SK-N-MC (cell line): ENCODE results near the gene LAMTOR2.

Source experiments
- EZH2 ChIP-seq: fragments of 200-600 bp; sonication (generic); IDR thresholded peaks from one replicate; pipeline ENCODE4 v1.6.1; 2017; ENCODE audit warnings: antibody characterized with exemption
- POLR2AphosphoS5 ChIP-seq: IDR thresholded peaks from 2 replicates; pipeline ENCODE4 v1.6.1; 2012; ENCODE audit warnings: mild to moderate bottlenecking, low read depth, low read length, borderline replicate concordance

DNA sequence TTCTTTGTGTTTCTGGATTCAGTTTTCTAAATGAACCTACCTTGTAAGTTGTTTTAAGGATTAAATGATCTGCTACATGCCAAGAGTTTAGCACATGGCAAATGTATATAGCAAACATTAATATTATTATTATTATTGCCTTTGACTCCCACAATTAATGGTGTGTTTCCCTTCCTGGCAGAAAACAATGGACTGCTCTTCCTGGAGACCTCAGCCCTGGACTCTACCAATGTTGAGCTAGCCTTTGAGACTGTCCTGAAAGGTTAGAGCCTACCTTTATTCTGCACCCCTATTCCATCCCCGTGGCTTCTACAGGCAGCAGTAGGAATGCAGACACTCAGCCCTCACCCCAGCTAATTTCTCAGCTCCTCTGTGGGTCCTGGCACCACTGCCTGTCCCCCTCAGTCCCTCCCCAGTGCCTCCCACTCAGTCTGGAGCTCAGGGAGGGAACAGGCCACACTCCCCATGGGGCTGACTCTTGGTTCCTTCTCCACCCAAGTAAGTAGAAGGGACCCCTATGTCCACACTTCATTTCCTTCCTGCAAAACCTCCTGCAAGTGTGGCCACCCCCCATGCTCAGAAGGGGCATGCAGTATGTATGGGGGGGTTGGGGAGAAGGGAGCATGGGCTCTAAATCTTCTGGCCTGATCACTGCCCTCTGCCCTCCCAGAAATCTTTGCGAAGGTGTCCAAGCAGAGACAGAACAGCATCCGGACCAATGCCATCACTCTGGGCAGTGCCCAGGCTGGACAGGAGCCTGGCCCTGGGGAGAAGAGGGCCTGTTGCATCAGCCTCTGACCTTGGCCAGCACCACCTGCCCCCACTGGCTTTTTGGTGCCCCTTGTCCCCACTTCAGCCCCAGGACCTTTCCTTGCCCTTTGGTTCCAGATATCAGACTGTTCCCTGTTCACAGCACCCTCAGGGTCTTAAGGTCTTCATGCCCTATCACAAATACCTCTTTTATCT lies 15.2 kb downstream of the LAMTOR2 start:
- TF ChIP-seq EZH2 (no peak), POLR2AphosphoS5 (no peak)
